H1 (cell line): ENCODE measurements around the gene KCNK7. TPM values are rescaled to one million over a fixed set of nuclear protein-coding genes. Genes with fewer than 3 reads are reported as not detected.

Source experiments
- CTCF ChIA-PET: fragments of 300-600 bp; sonication (Branson Sonifier 250); formaldehyde crosslinking; loops from one replicate; lab custom pipeline; 2021; ENCODE audit not compliant: partially characterized antibody; lab: Charles Lee
- POLR2A ChIA-PET: fragments of 300-600 bp; sonication (Branson Sonifier 250); formaldehyde crosslinking; loops from one replicate; lab custom pipeline; 2021; ENCODE audit warnings: inconsistent platforms; ENCODE audit not compliant: partially characterized antibody; lab: Charles Lee
- DNase-seq, 2 experiments: peaks; one replicate each; pipeline versions ENCODE4 v3.0.0 to v3.0.0-alpha.2; 2010 to 2022; ENCODE audit warnings: low spot score in 2 of 2, low read depth in 1 of 2, mixed read lengths in 1 of 2
- FAIRE-seq: peaks from 2 replicates; lab custom pipeline; 2011; peaks lifted over from hg19 to GRCh38; lab: Jason Lieb, UNC
- H2AFZ ChIP-seq: 2 replicates; pipeline ENCODE4 v1.8.1; 2012; ENCODE audit warnings: low read length, inconsistent platforms
- H2AK5ac ChIP-seq: 2 replicates; pipeline ENCODE4 v1.6.1; 2013; ENCODE audit warnings: low read depth, low read length
- H2BK120ac ChIP-seq: replicated peaks from 2 replicates; pipeline ENCODE3; 2013; ENCODE audit warnings: low read depth, low read length, inconsistent platforms
- H2BK12ac ChIP-seq: 2 replicates; pipeline ENCODE4 v1.6.1; 2013; ENCODE audit warnings: low read depth, low read length
- H2BK15ac ChIP-seq: 2 replicates; pipeline ENCODE4 v1.6.1; 2013; ENCODE audit warnings: low read length
- H2BK20ac ChIP-seq: 2 replicates; pipeline ENCODE4 v1.6.1; 2013; ENCODE audit warnings: low read length
- H2BK5ac ChIP-seq: 2 replicates; pipeline ENCODE4 v1.6.1; 2013; ENCODE audit warnings: low read depth, low read length
- H3K14ac ChIP-seq: 2 replicates; pipeline ENCODE4 v1.6.1; 2013; ENCODE audit warnings: inconsistent platforms; ENCODE audit not compliant: insufficient read length
- H3K18ac ChIP-seq: 2 replicates; pipeline ENCODE4 v1.6.1; 2013; ENCODE audit warnings: low read length; ENCODE audit errors: extremely low read depth
- H3K23ac ChIP-seq: 2 replicates; pipeline ENCODE4 v1.6.1; 2013; ENCODE audit warnings: inconsistent platforms; ENCODE audit not compliant: insufficient read length
- H3K23me2 ChIP-seq: 2 replicates; pipeline ENCODE4 v1.6.1; 2013; ENCODE audit warnings: low read depth, low read length
- H3K27ac ChIP-seq: 2 replicates; pipeline ENCODE4 v1.6.1; 2011; ENCODE audit warnings: low read depth, low read length, inconsistent platforms
- H3K27me3 ChIP-seq, 4 experiments: replicated peaks in 1 of 4; 1 replicate in 1 of 4; 2 replicates in 3 of 4; pipeline versions ENCODE4 v1.6.1 to v1.8.1; 2011 to 2013; ENCODE audit warnings: low read length in 3 of 4, mild to moderate bottlenecking in 3 of 4, inconsistent platforms in 2 of 4, mixed read lengths in 2 of 4, moderate library complexity in 1 of 4; ENCODE audit not compliant: control insufficient read depth in 3 of 4, insufficient read depth in 3 of 4; ENCODE audit errors: extremely low read depth in 1 of 4
- H3K36me3 ChIP-seq, 4 experiments: 2 replicates each; pipeline versions ENCODE4 v1.6.1 to v1.8.1; 2011 to 2013; ENCODE audit warnings: mild to moderate bottlenecking in 4 of 4, low read length in 3 of 4, moderate library complexity in 2 of 4, control low read depth in 1 of 4, inconsistent platforms in 1 of 4; ENCODE audit not compliant: insufficient read depth in 4 of 4, control insufficient read depth in 2 of 4
- H3K4ac ChIP-seq: replicated peaks from 2 replicates; pipeline ENCODE3; 2013; ENCODE audit warnings: low read length, low read depth, mixed read lengths, inconsistent platforms; ENCODE audit not compliant: insufficient read length
- H3K4me1 ChIP-seq, 4 experiments: replicated peaks in 1 of 4; 1 replicate in 1 of 4; 2 replicates in 3 of 4; pipeline versions ENCODE4 v1.6.1 to v1.8.1; 2011 to 2013; ENCODE audit warnings: low read length in 3 of 4, inconsistent platforms in 2 of 4, mixed read lengths in 1 of 4; ENCODE audit not compliant: insufficient read depth in 4 of 4, control insufficient read depth in 3 of 4
- H3K4me2 ChIP-seq, 2 experiments: 2 replicates each; pipeline versions ENCODE4 v1.6.1 to v1.8.1; 2011 to 2013; ENCODE audit warnings: low read depth in 2 of 2, low read length in 2 of 2, control low read depth in 1 of 2, inconsistent platforms in 1 of 2, mild to moderate bottlenecking in 1 of 2; ENCODE audit not compliant: insufficient read depth in 1 of 2
- H3K4me3 ChIP-seq, 4 experiments: fragments of 200-600, 300-600 bp in 1 of 4; sonication (generic), shearing (Covaris generic), sonication (Bioruptor Twin) in 1 of 4; 2 replicates each; pipeline versions ENCODE4 v1.5.1 to v1.8.1; 2011 to 2016; ENCODE audit warnings: low read length in 4 of 4, low read depth in 3 of 4, control low read depth in 2 of 4, inconsistent platforms in 2 of 4, mild to moderate bottlenecking in 2 of 4, mixed read lengths in 1 of 4, moderate library complexity in 1 of 4; ENCODE audit not compliant: insufficient read depth in 2 of 4; ENCODE audit errors: extremely low read depth in 1 of 4
- H3K56ac ChIP-seq: replicated peaks from 2 replicates; pipeline ENCODE3; 2013; ENCODE audit warnings: low read depth, mild to moderate bottlenecking, mixed read lengths, low read length, inconsistent platforms; ENCODE audit not compliant: insufficient read length
- H3K79me1 ChIP-seq: 2 replicates; pipeline ENCODE4 v1.6.1; 2013; ENCODE audit warnings: low read depth, low read length, control low read depth
- H3K79me2 ChIP-seq, 2 experiments: 2 replicates each; pipeline versions ENCODE4 v1.6.1 to v1.8.1; 2012 to 2013; ENCODE audit warnings: low read length in 2 of 2, mild to moderate bottlenecking in 2 of 2, inconsistent platforms in 1 of 2; ENCODE audit not compliant: insufficient read depth in 2 of 2, control insufficient read depth in 1 of 2
- H3K9ac ChIP-seq, 4 experiments: replicated peaks in 1 of 4; 1 replicate in 1 of 4; 2 replicates in 3 of 4; pipeline versions ENCODE4 v1.6.1 to v1.8.1; 2011 to 2013; ENCODE audit warnings: low read depth in 3 of 4, low read length in 3 of 4, control low read depth in 2 of 4, mild to moderate bottlenecking in 2 of 4, moderate library complexity in 2 of 4, inconsistent platforms in 1 of 4; ENCODE audit errors: extremely low read depth in 1 of 4
- H3K9me3 ChIP-seq, 2 experiments: 2 replicates each; pipeline versions ENCODE4 v1.6.1 to v1.8.1; 2012 to 2013; ENCODE audit warnings: mild to moderate bottlenecking in 2 of 2, moderate library complexity in 2 of 2, control low read depth in 1 of 2, inconsistent platforms in 1 of 2, low read depth in 1 of 2, low read length in 1 of 2, mixed read lengths in 1 of 2; ENCODE audit not compliant: insufficient read depth in 2 of 2
- H4K20me1 ChIP-seq, 2 experiments: replicated peaks in 1 of 2; 2 replicates each; pipeline versions ENCODE3 to v1.8.1; 2011 to 2013; ENCODE audit warnings: inconsistent platforms in 2 of 2, low read length in 2 of 2, mild to moderate bottlenecking in 1 of 2; ENCODE audit not compliant: insufficient read depth in 2 of 2, control insufficient read depth in 1 of 2
- H4K5ac ChIP-seq: 2 replicates; pipeline ENCODE4 v1.6.1; 2013; ENCODE audit warnings: low read length, low read depth, mixed read lengths, inconsistent platforms; ENCODE audit not compliant: insufficient read length
- H4K8ac ChIP-seq: 2 replicates; pipeline ENCODE4 v1.8.0; 2013; ENCODE audit warnings: mild to moderate bottlenecking, moderate library complexity, low read length, inconsistent platforms; ENCODE audit not compliant: insufficient read depth; ENCODE audit errors: extremely low read depth
- H4K91ac ChIP-seq: replicated peaks from 2 replicates; pipeline ENCODE3; 2013; ENCODE audit warnings: low read length, mixed read lengths, inconsistent platforms; ENCODE audit not compliant: insufficient read length
- ASH2L ChIP-seq: fragments of 200-600, 300-600 bp; sonication (generic); IDR thresholded peaks from one replicate; pipeline ENCODE4 v1.7.1; 2017; ENCODE audit warnings: low read length
- BACH1 ChIP-seq: IDR thresholded peaks from 2 replicates; pipeline ENCODE4 v1.6.1; 2012; ENCODE audit warnings: low read length, improper control_type of control experiment
- CREB1 ChIP-seq: IDR thresholded peaks from 2 replicates; pipeline ENCODE4 v1.6.1; 2012; ENCODE audit warnings: inconsistent platforms
- CTCF ChIP-seq, 3 experiments: IDR thresholded peaks; 1 replicate in 2 of 3; 2 replicates in 1 of 3; pipeline versions ENCODE4 v1.5.1 to v1.6.1; 2011; ENCODE audit warnings: low read length in 3 of 3, mild to moderate bottlenecking in 3 of 3, inconsistent platforms in 2 of 3, low read depth in 1 of 3, moderate library complexity in 1 of 3; ENCODE audit not compliant: insufficient read depth in 1 of 3; ENCODE audit errors: control extremely low read depth in 1 of 3
- EP300 ChIP-seq, 2 experiments: IDR thresholded peaks; 1 replicate in 1 of 2; 2 replicates in 1 of 2; pipeline ENCODE4 v1.6.1; 2011 to 2012; ENCODE audit warnings: low read depth in 2 of 2, low read length in 2 of 2, mild to moderate bottlenecking in 2 of 2, borderline replicate concordance in 1 of 2, inconsistent platforms in 1 of 2, moderate library complexity in 1 of 2
- GABPA ChIP-seq: IDR thresholded peaks from 2 replicates; pipeline ENCODE4 v1.6.1; 2011; ENCODE audit warnings: mild to moderate bottlenecking, low read length, moderate library complexity, borderline replicate concordance; ENCODE audit not compliant: insufficient read depth
- RAD21 ChIP-seq, 2 experiments: IDR thresholded peaks in 1 of 2; conservative IDR thresholded peaks in 1 of 2; 2 replicates each; pipeline ENCODE4 v1.6.1; 2011; ENCODE audit warnings: low read depth in 2 of 2, low read length in 2 of 2, improper control_type of control experiment in 1 of 2, inconsistent platforms in 1 of 2, mild to moderate bottlenecking in 1 of 2, moderate library complexity in 1 of 2
- SP4 ChIP-seq: IDR thresholded peaks from 2 replicates; pipeline ENCODE4 v1.6.1; 2012; ENCODE audit warnings: low read length, inconsistent platforms
- WGBS, 2 experiments: shearing (Covaris generic) in 1 of 2; methylation state at CpG; one replicate each; pipeline versions ENCODE4 v1.1.6 to v1.1.7; 2013 to 2015; ENCODE audit warnings: low lambda C conversion rate in 2 of 2, mixed read lengths in 2 of 2, inconsistent platforms in 1 of 2, low coverage in 1 of 2, missing lambda C conversion rate in 1 of 2; ENCODE audit not compliant: insufficient replicate concordance in 2 of 2, insufficient coverage in 1 of 2, insufficient read length in 1 of 2; ENCODE audit errors: extremely low coverage in 1 of 2, missing lambda C conversion rate in 1 of 2; 5-methylcytosine and 5-hydroxymethylcytosine counted together
- polyA plus RNA-seq, 7 experiments: library from polyadenylated mRNA; depleted of rRNA in 3 of 7; stranded (reverse) in 5 of 7; unstranded in 2 of 7; fragments of >200 nt in 5 of 7; fragments of 200-250 nt in 2 of 7; gene quantifications; 1 replicate in 5 of 7; 2 replicates in 1 of 7; 4 replicates in 1 of 7; pipeline versions ENCODE4 v1.2.1 to v1.2.3, GENCODE V29; 2011 to 2013; ENCODE audit warnings: missing spikeins in 2 of 7, mixed read lengths in 2 of 7
- total RNA-seq: library from RNA; stranded (reverse); fragmentation: NEBNext Ultra II Directional; extraction: Animal tissue kit (Norgen Biotek cat#: 25700); gene quantifications from 2 replicates; pipeline ENCODE4 v1.2.1, GENCODE V29; 2021

Gene KCNK7
- total and polyA plus RNA-seq, 2 of the 8 experiments (the other 6 are each of a cell fraction or from before 2014, with no cell fraction given): 0.74 to 1.0 TPM

GRCh38 chr11:65551572-65552387 is 43.8 kb downstream of the KCNK7 start:
- no peak overlapping the region for H3K14ac ChIP-seq
- no peak overlapping the region for H3K18ac ChIP-seq
- 49% methylated on average over 17 of the region's 17 CpGs; no CpG with 5 or more reads in 1 of the 2 experiments for WGBS, 2 experiments
- H3K4me1 ChIP-seq: peaks cover 0 to 36% (median 27%) of the 10 kb centered on the region in 4 experiments; a peak in 6 of 7 replicates
- no peak overlapping the region for H3K4ac ChIP-seq
- H3K9me3 ChIP-seq: no peaks in the 10 kb centered on the region
- H2AK5ac ChIP-seq: no peak overlapping the region
- no peaks in the 10 kb centered on the region for H3K79me1 ChIP-seq
- no peak overlapping the region for H2AFZ ChIP-seq
- peaks cover 7% of the 10 kb centered on the region; the same call in 1 of the 2 replicates for H3K23me2 ChIP-seq
- H4K91ac ChIP-seq: no peak overlapping the region
- POLR2A ChIA-PET: interaction anchor here (1.3 to 3.0 kb wide), 6 partner anchors 12 to 55 kb away, joined by 3 to 22 read pairs (median 6); partner anchors contain the start of genes MALAT1 and SCYL1
- peaks cover 0 to 2% of the 10 kb centered on the region in 2 experiments for H4K20me1 ChIP-seq
- no peak overlapping the region for H2BK20ac ChIP-seq
- H3K4me2 ChIP-seq: peak overlapping the region in 1 of 2 experiments; percentile 10; a peak in 1 of 4 replicates
- H3K9ac ChIP-seq: no peak overlapping the region
- H2BK12ac ChIP-seq: no peak overlapping the region
- no peak overlapping the region for H4K8ac ChIP-seq
- no peak overlapping the region for H3K23ac ChIP-seq
- CTCF ChIA-PET: interaction anchor here (0.6 to 6.9 kb wide), 22 partner anchors 10 to 727 kb away, joined by 3 to 78 read pairs (median 4); partner anchors contain the start of genes CCDC85B, EHBP1L1, FAM89B and KCNK7
- H4K5ac ChIP-seq: no peak overlapping the region
- no peak overlapping the region for H3K56ac ChIP-seq
- no peaks in the 10 kb centered on the region for H3K79me2 ChIP-seq
- no peak overlapping the region for H3K4me3 ChIP-seq
- no peak for FAIRE-seq
- no peak overlapping the region for H2BK15ac ChIP-seq
- H2BK120ac ChIP-seq: no peak overlapping the region
- DNase-seq: peak in 1 of 2 experiments; percentile 92
- H3K27me3 ChIP-seq: peaks cover 2 to 39% (median 26%) of the 10 kb centered on the region in 4 experiments; a peak in 6 of 7 replicates
- no peak overlapping the region for H3K27ac ChIP-seq
- H2BK5ac ChIP-seq: peak overlapping the region; percentile 31; the same call in 1 of the 2 replicates
- H3K36me3 ChIP-seq: no peaks in the 10 kb centered on the region
- TF ChIP-seq RAD21 (IDR thresholded peaks at IDR 0.05 in 1 of 2, conservative IDR thresholded peaks at IDR 0.05 in 1 of 2; ENCODE audit: low read depth in 2 of 2, low read length in 2 of 2) (peak; percentile 36 to 58), BACH1 (no peak), CREB1 (peak; percentile 67; the same call in 1 of the 2 replicates), GABPA (0 out of 2 replicates have a peak, but pooled peaks have one; percentile 33), ASH2L (no peak), EP300 (IDR thresholded peaks at IDR 0.05; ENCODE audit: borderline replicate concordance in 1 of 2, low read depth in 2 of 2, low read length in 2 of 2) (no peak), SP4 (no peak), CTCF (IDR thresholded peaks at IDR 0.05; ENCODE audit: control extremely low read depth in 1 of 3, insufficient read depth in 1 of 3, low read depth in 1 of 3, low read length in 3 of 3) (peak in 2 of 3 experiments; percentile 74 to 84; a peak in 3 of 4 replicates)
